Measurements from ENCODE around the gene RIN3.
A peak's percentile ranks its signal among the peaks of the same experiment; 100 is the strongest.

Gene RIN3

GRCh38 chr14:92641306-92641705, 127.7 kb downstream of the RIN3 start:
- Mint-ChIP-seq H3K4me1 (ENCODE audit: low read depth) (peaks cover 11% of the 10 kb centered on the region), H3K27me3 (ENCODE audit: low read depth) (no peaks in the 10 kb centered on the region), H3K4me3 (no peak overlapping the region), H3K9me3 (peaks cover 16% of the 10 kb centered on the region), H3K36me3 (ENCODE audit: low read depth) (peaks cover 15% of the 10 kb centered on the region), H3K27ac (no peak overlapping the region)

- Mint-ChIP-seq H3K36me3 (ENCODE audit: low read depth) (peaks cover 17% of the 10 kb centered on the region), H3K4me3 (no peak overlapping the region), H3K4me1 (ENCODE audit: low read depth) (peaks cover 33% of the 10 kb centered on the region), H3K9me3 (peaks cover 16% of the 10 kb centered on the region), H3K27me3 (ENCODE audit: low read depth) (no peaks in the 10 kb centered on the region), H3K27ac (no peak overlapping the region)
These were observed 130.8 kb downstream of the RIN3 start for GRCh38 chr14:92644171-92644969.

- H3K4me3 Mint-ChIP-seq, result no peak overlapping the region
- H3K27ac Mint-ChIP-seq, result no peak overlapping the region
- peaks cover 17% of the 10 kb centered on the region for H3K36me3 Mint-ChIP-seq (ENCODE audit: low read depth)
- H3K9me3 Mint-ChIP-seq, result peaks cover 16% of the 10 kb centered on the region
- H3K4me1 Mint-ChIP-seq (ENCODE audit: low read depth), result peaks cover 38% of the 10 kb centered on the region
- no peaks in the 10 kb centered on the region for H3K27me3 Mint-ChIP-seq (ENCODE audit: low read depth)
These were observed 131.5 kb downstream of the RIN3 start for GRCh38 chr14:92644970-92645515.

- Mint-ChIP-seq H3K4me1 (ENCODE audit: low read depth) (peaks cover 46% of the 10 kb centered on the region), H3K36me3 (ENCODE audit: low read depth) (peaks cover 17% of the 10 kb centered on the region), H3K9me3 (peaks cover 16% of the 10 kb centered on the region), H3K27ac (peak overlapping the region; percentile 41), H3K27me3 (ENCODE audit: low read depth) (no peaks in the 10 kb centered on the region), H3K4me3 (no peak overlapping the region)
These were observed 132.4 kb downstream of the RIN3 start for GRCh38 chr14:92645841-92646478.

- Mint-ChIP-seq H3K36me3 (ENCODE audit: low read depth) (peaks cover 17% of the 10 kb centered on the region), H3K9me3 (peaks cover 16% of the 10 kb centered on the region)
These were observed 133.6 kb downstream of the RIN3 start for GRCh38 chr14:92646952-92647796.

GRCh38 chr14:92647797-92648279, 134.3 kb downstream of the RIN3 start:
- H3K4me1 Mint-ChIP-seq (ENCODE audit: low read depth), result peaks cover 51% of the 10 kb centered on the region
- peaks cover 16% of the 10 kb centered on the region for H3K9me3 Mint-ChIP-seq
- no peaks in the 10 kb centered on the region for H3K27me3 Mint-ChIP-seq (ENCODE audit: low read depth)
- H3K36me3 Mint-ChIP-seq (ENCODE audit: low read depth), result peaks cover 14% of the 10 kb centered on the region
- H3K4me3 Mint-ChIP-seq, result no peak overlapping the region
- peak overlapping the region; percentile 67 for H3K27ac Mint-ChIP-seq

More at GRCh38 chr14:92646952-92647796, 133.6 kb downstream of the RIN3 start:
- Mint-ChIP-seq H3K27ac (peak overlapping the region; percentile 72), H3K4me1 (ENCODE audit: low read depth) (peaks cover 53% of the 10 kb centered on the region), H3K27me3 (ENCODE audit: low read depth) (no peaks in the 10 kb centered on the region), H3K4me3 (peak overlapping the region; percentile 49)

GRCh38 chr14:92649066-92649465, 135.5 kb downstream of the RIN3 start:
- Mint-ChIP-seq H3K27ac (peak overlapping the region; percentile 67), H3K36me3 (ENCODE audit: low read depth) (peaks cover 22% of the 10 kb centered on the region), H3K27me3 (ENCODE audit: low read depth) (no peaks in the 10 kb centered on the region), H3K4me1 (ENCODE audit: low read depth) (peaks cover 58% of the 10 kb centered on the region), H3K9me3 (peaks cover 15% of the 10 kb centered on the region), H3K4me3 (no peak overlapping the region)

GRCh38 chr14:92649934-92650545, 136.5 kb downstream of the RIN3 start:
- peaks cover 63% of the 10 kb centered on the region for H3K4me1 Mint-ChIP-seq (ENCODE audit: low read depth)
- H3K9me3 Mint-ChIP-seq, result peaks cover 7% of the 10 kb centered on the region
- no peaks in the 10 kb centered on the region for H3K27me3 Mint-ChIP-seq (ENCODE audit: low read depth)
- peak overlapping the region; percentile 93 for H3K27ac Mint-ChIP-seq
- peaks cover 26% of the 10 kb centered on the region for H3K36me3 Mint-ChIP-seq (ENCODE audit: low read depth)
- H3K4me3 Mint-ChIP-seq, result peak overlapping the region; percentile 23

- Mint-ChIP-seq H3K4me1 (ENCODE audit: low read depth) (peaks cover 65% of the 10 kb centered on the region), H3K4me3 (peak overlapping the region; percentile 98), H3K27ac (peak overlapping the region; percentile 93), H3K27me3 (ENCODE audit: low read depth) (no peaks in the 10 kb centered on the region), H3K36me3 (ENCODE audit: low read depth) (peaks cover 26% of the 10 kb centered on the region), H3K9me3 (peaks cover 3% of the 10 kb centered on the region)
These were observed 137.1 kb downstream of the RIN3 start for GRCh38 chr14:92650581-92651105.

GRCh38 chr14:92651106-92651757, 137.7 kb downstream of the RIN3 start:
- H3K36me3 Mint-ChIP-seq (ENCODE audit: low read depth), result peaks cover 30% of the 10 kb centered on the region
- H3K27me3 Mint-ChIP-seq (ENCODE audit: low read depth), result no peaks in the 10 kb centered on the region
- H3K27ac Mint-ChIP-seq, result peak overlapping the region; percentile 93
- no peaks in the 10 kb centered on the region for H3K9me3 Mint-ChIP-seq
- H3K4me3 Mint-ChIP-seq, result peak overlapping the region; percentile 98
- peaks cover 69% of the 10 kb centered on the region for H3K4me1 Mint-ChIP-seq (ENCODE audit: low read depth)

GRCh38 chr14:92651758-92652406, 138.3 kb downstream of the RIN3 start:
- Mint-ChIP-seq H3K27me3 (ENCODE audit: low read depth) (no peaks in the 10 kb centered on the region), H3K9me3 (no peaks in the 10 kb centered on the region), H3K36me3 (ENCODE audit: low read depth) (peaks cover 33% of the 10 kb centered on the region), H3K4me3 (peak overlapping the region; percentile 98), H3K27ac (peak overlapping the region; percentile 93), H3K4me1 (ENCODE audit: low read depth) (peaks cover 67% of the 10 kb centered on the region)

GRCh38 chr14:92652413-92653151, 139.0 kb downstream of the RIN3 start:
- Mint-ChIP-seq H3K27me3 (ENCODE audit: low read depth) (no peaks in the 10 kb centered on the region), H3K4me3 (peak overlapping the region; percentile 98), H3K36me3 (ENCODE audit: low read depth) (peaks cover 35% of the 10 kb centered on the region), H3K4me1 (ENCODE audit: low read depth) (peaks cover 66% of the 10 kb centered on the region), H3K27ac (peak overlapping the region; percentile 93), H3K9me3 (no peaks in the 10 kb centered on the region)
